ENCODE results near the gene PRRC2C. TPM values are rescaled to one million over a fixed set of nuclear protein-coding genes. Genes with fewer than 3 reads are reported as not detected.
"Not testable (repeated sequence)": the region's sequence is repeated elsewhere in the genome, so short reads cannot be mapped to it uniquely, and the experiment has no call there.

Gene PRRC2C
- total RNA-seq (2021) (219 and 222 TPM in 2 replicates), Bru-seq, nascent RNA (percentile 97 among the genes with signal in this experiment), BruChase-seq, experiment 1, labeled RNA remaining after a 2-hour chase (percentile 97 among the genes with signal in this experiment), BruChase-seq, experiment 2, labeled RNA remaining after a 6-hour chase (percentile 99 among the genes with signal in this experiment)
- long read RNA-seq, partial matches to known transcripts, result 46 of 54 reads
- long read RNA-seq, other reads (novel, unspliced or antisense), result 8 of 54 reads

DNA sequence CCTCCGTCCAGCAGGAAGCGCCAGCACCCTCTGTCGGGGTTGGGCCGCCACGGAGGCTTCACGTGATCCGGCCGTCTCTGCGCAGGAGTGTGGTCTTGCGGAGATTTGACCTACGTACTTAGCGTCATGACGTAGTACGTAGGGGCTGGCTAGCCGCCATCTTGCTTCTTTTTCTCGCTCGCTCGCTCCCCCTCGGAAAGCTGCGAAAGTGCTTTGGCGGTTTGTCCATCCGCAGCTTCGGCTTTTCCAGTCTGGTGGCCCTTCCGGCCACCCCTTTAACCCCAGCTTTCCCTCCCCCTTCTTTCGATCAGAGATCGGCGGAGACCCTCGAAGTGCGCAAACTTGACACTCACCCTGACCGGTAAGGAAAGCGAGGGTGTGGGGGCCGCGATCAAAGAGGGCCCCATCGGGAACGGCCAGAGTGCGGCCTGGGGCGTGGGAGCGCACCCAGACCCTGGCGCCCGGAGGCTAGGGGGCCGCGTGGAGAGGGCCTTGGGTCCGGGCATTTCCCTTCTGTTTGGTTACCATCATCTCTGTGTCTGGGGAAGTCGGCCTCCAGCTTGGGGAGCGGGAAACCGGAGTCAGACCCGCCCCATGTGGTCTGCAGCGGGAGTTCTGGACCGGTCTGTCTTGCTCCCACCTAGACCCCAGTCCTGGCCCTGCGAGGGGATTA, at the start of gene PRRC2C:
Gene PRRC2C (plus strand): TSS at position 156 of the 673 bp plus-strand sequence. CDS start 26,559 bp downstream, outside the sequence.
- POLR2A ChIA-PET (ENCODE audit: low non-redundant PET), result interaction anchor here (0.6 to 0.7 kb wide), 2 partner anchors 21 to 518 kb away, joined by 3 to 5 read pairs; no protein-coding TSS in a partner anchor
- BruUV-seq (replicated peaks), result no TSS peak
- Histone ChIP-seq H3K27ac (ENCODE audit: low read depth, low read length, poor library complexity, severe bottlenecking) (peak within 1 kb of the TSS; percentile 98), H3K4me3 (ENCODE audit: low read depth, low read length, poor library complexity, severe bottlenecking) (peak within 1 kb of the TSS; percentile 94), H3K27me3 (replicated peaks; ENCODE audit: insufficient read depth, low read depth, low read length, poor library complexity) (no peaks in the 10 kb centered on the region), H3K4me1 (ENCODE audit: insufficient read depth, low read length, poor library complexity, severe bottlenecking) (peaks cover 10% of the 10 kb centered on the region), H3K9me3 (ENCODE audit: low read depth, low read length, poor library complexity, severe bottlenecking) (no peaks in the 10 kb centered on the region), H3K36me3 (ENCODE audit: insufficient read depth, low read length, poor library complexity, severe bottlenecking) (peaks cover 14% of the 10 kb centered on the region)
- peak; percentile 98 for DNase-seq (ENCODE audit: low spot score)
- CTCF ChIA-PET, result interaction anchor here (0.6 to 1.2 kb wide), 4 partner anchors 22 to 230 kb away, joined by 3 to 8 read pairs (median 4); no protein-coding TSS in a partner anchor
- TF ChIP-seq, protein P1, sequence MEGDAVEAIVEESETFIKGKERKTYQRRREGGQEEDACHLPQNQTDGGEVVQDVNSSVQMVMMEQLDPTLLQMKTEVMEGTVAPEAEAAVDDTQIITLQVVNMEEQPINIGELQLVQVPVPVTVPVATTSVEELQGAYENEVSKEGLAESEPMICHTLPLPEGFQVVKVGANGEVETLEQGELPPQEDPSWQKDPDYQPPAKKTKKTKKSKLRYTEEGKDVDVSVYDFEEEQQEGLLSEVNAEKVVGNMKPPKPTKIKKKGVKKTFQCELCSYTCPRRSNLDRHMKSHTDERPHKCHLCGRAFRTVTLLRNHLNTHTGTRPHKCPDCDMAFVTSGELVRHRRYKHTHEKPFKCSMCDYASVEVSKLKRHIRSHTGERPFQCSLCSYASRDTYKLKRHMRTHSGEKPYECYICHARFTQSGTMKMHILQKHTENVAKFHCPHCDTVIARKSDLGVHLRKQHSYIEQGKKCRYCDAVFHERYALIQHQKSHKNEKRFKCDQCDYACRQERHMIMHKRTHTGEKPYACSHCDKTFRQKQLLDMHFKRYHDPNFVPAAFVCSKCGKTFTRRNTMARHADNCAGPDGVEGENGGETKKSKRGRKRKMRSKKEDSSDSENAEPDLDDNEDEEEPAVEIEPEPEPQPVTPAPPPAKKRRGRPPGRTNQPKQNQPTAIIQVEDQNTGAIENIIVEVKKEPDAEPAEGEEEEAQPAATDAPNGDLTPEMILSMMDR (conservative IDR thresholded peaks at IDR 0.05; ENCODE audit: low read depth, low read length), result peak; percentile 91; the same call in 1 of the 2 replicates
- no peak for TF ChIP-seq EZH2 (IDR thresholded peaks at IDR 0.05; ENCODE audit: borderline replicate concordance, low read depth, low read length, poor library complexity, severe bottlenecking)
- intact Hi-C loops (cut with micrococcal nuclease; ENCODE audit: unreplicated experiment), result no loop called here

DNA sequence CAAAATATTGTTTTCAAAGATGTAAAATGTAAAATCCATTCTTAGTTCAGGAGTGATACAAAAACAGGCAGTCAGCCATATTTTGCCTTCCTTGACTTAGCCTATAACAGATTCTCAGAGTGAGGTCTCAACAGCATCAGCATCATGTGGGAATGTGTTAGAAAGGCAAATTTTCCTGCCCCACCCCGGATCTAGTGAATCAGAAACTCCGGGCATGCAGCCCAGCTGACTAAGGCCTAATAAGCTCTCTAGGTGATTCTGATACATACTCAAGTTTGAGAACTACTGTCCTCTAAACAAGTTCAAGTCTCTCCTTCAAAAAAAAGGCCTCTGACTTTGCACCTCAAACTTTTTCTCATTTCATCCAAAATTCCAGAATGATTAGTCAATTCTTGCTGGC, 46.9 kb upstream of the PRRC2C start:
- DNase-seq (ENCODE audit: low spot score), result peak; percentile 86
- ChIA-PET CTCF (no interaction called here), POLR2A (ENCODE audit: low non-redundant PET) (no interaction called here)
- H3K9me3 ChIP-seq (ENCODE audit: low read depth, low read length, poor library complexity, severe bottlenecking), result no peaks in the 10 kb centered on the region
- H3K36me3 ChIP-seq (ENCODE audit: insufficient read depth, low read length, poor library complexity, severe bottlenecking), result no peaks in the 10 kb centered on the region
- peaks cover 31% of the 10 kb centered on the region for H3K4me1 ChIP-seq (ENCODE audit: insufficient read depth, low read length, poor library complexity, severe bottlenecking)
- H3K4me3 ChIP-seq (ENCODE audit: low read depth, low read length, poor library complexity, severe bottlenecking), result no peak overlapping the region
- TF ChIP-seq, protein P1 (conservative IDR thresholded peaks at IDR 0.05; ENCODE audit: low read depth, low read length), result no peak
- no peak for TF ChIP-seq EZH2 (IDR thresholded peaks at IDR 0.05; ENCODE audit: borderline replicate concordance, low read depth, low read length, poor library complexity, severe bottlenecking)
- no peak overlapping the region for H3K27ac ChIP-seq (ENCODE audit: low read depth, low read length, poor library complexity, severe bottlenecking)
- no TSS peak for BruUV-seq (replicated peaks)
- H3K27me3 ChIP-seq (replicated peaks; ENCODE audit: insufficient read depth, low read depth, low read length, poor library complexity), result no peaks in the 10 kb centered on the region
- intact Hi-C loops (cut with micrococcal nuclease; ENCODE audit: unreplicated experiment), result no loop called here

DNA sequence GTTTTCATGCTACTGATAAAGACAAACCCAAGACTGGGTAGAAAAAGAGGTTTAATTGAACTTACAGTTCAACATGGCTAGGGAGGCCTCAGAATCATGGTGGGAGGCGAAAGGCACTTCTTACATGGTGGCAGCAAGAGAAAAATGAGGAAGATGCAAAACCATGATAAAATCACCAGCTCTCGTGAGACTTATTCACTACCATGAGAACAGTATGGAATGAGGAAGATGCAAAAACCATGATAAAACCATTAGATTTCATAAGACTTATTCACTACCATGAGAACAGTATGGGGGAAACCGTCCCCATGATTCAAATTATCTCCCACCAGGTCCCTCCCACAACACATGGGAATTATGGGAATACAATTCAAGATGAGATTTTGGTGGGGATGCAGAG, 45.1 kb upstream of the PRRC2C start:
- CTCF ChIA-PET; H3K27ac ChIP-seq (ENCODE audit: low read depth, low read length, poor library complexity, severe bottlenecking); H3K4me3 ChIP-seq (ENCODE audit: low read depth, low read length, poor library complexity, severe bottlenecking); intact Hi-C loops (cut with micrococcal nuclease; ENCODE audit: unreplicated experiment); H3K27me3 ChIP-seq (replicated peaks; ENCODE audit: insufficient read depth, low read depth, low read length, poor library complexity); H3K36me3 ChIP-seq (ENCODE audit: insufficient read depth, low read length, poor library complexity, severe bottlenecking); H3K9me3 ChIP-seq (ENCODE audit: low read depth, low read length, poor library complexity, severe bottlenecking); DNase-seq (ENCODE audit: low spot score); BruUV-seq (replicated peaks); POLR2A ChIA-PET (ENCODE audit: low non-redundant PET): not testable (repeated sequence)
- peaks cover 16% of the 10 kb centered on the region for H3K4me1 ChIP-seq (ENCODE audit: insufficient read depth, low read length, poor library complexity, severe bottlenecking)

DNA sequence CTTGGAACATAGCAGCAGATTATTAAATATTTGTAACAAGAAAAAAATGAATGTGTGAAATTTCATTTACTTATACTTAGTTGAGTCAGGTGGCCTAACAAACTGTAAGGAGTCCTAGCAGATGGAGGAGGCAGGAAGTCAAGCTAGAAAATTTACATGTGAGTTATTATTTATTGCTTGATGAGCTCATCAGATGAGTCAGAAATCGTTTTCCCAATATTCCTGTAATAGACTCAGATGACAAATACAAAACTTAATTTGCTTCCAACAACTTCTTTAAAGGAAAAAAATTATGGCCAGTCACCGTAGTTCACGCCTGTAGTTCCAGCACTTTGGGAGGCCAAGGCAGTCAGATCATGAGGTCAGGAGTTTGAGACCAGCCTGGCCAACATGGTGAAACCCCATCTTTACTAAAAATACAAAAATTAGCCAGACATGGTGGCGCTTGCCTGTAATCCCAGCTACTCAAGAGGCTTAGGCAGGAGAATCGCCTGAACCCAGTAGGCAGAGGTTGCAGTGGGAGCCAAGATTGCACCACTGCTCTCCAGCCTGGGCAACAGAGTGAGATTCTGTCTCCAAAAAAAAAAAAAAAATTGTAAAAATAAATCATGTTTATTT, 43.9 kb upstream of the PRRC2C start:
- POLR2A ChIA-PET (ENCODE audit: low non-redundant PET); H3K9me3 ChIP-seq (ENCODE audit: low read depth, low read length, poor library complexity, severe bottlenecking); CTCF ChIA-PET; BruUV-seq (replicated peaks); H3K36me3 ChIP-seq (ENCODE audit: insufficient read depth, low read length, poor library complexity, severe bottlenecking); intact Hi-C loops (cut with micrococcal nuclease; ENCODE audit: unreplicated experiment); H3K4me3 ChIP-seq (ENCODE audit: low read depth, low read length, poor library complexity, severe bottlenecking); H3K27ac ChIP-seq (ENCODE audit: low read depth, low read length, poor library complexity, severe bottlenecking); H3K27me3 ChIP-seq (replicated peaks; ENCODE audit: insufficient read depth, low read depth, low read length, poor library complexity): not testable (repeated sequence)
- peak; percentile 28 for DNase-seq (ENCODE audit: low spot score)
- peaks cover 14% of the 10 kb centered on the region for H3K4me1 ChIP-seq (ENCODE audit: insufficient read depth, low read length, poor library complexity, severe bottlenecking)

All from A673 (cell line).